ENCODE results near the gene TGFBR3L. TPM values are rescaled to one million over a fixed set of nuclear protein-coding genes. Genes with fewer than 3 reads are reported as not detected.
"Not testable (repeated sequence)": the region's sequence is repeated elsewhere in the genome, so short reads cannot be mapped to it uniquely, and the experiment has no call there.

The TGFBR3L gene
- total RNA-seq, 1 donor from 2014 or later, result 0.69 TPM

GRCh38 chr19:7887408-7888144 lies 27.1 kb upstream of the TGFBR3L start:
- H3K9me3 Mint-ChIP-seq (ENCODE audit: unreplicated experiment), result peaks cover 3% of the 10 kb centered on the region
- H3K36me3 Mint-ChIP-seq (ENCODE audit: unreplicated experiment), result no peaks in the 10 kb centered on the region
- H3K4me3 Mint-ChIP-seq (ENCODE audit: unreplicated experiment), result no peak overlapping the region
- TF ChIP-seq, protein P1, sequence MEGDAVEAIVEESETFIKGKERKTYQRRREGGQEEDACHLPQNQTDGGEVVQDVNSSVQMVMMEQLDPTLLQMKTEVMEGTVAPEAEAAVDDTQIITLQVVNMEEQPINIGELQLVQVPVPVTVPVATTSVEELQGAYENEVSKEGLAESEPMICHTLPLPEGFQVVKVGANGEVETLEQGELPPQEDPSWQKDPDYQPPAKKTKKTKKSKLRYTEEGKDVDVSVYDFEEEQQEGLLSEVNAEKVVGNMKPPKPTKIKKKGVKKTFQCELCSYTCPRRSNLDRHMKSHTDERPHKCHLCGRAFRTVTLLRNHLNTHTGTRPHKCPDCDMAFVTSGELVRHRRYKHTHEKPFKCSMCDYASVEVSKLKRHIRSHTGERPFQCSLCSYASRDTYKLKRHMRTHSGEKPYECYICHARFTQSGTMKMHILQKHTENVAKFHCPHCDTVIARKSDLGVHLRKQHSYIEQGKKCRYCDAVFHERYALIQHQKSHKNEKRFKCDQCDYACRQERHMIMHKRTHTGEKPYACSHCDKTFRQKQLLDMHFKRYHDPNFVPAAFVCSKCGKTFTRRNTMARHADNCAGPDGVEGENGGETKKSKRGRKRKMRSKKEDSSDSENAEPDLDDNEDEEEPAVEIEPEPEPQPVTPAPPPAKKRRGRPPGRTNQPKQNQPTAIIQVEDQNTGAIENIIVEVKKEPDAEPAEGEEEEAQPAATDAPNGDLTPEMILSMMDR (IDR thresholded peaks at IDR 0.05; ENCODE audit: partially characterized antibody, unreplicated experiment), result no peak
- H3K27me3 Mint-ChIP-seq (ENCODE audit: unreplicated experiment), result peaks cover 6% of the 10 kb centered on the region
- no peaks in the 10 kb centered on the region for H3K4me1 Mint-ChIP-seq (ENCODE audit: low read depth, unreplicated experiment)
- no peak for DNase-seq
- H3K27ac Mint-ChIP-seq (ENCODE audit: unreplicated experiment), result no peak overlapping the region

- TF ChIP-seq, protein P1 (IDR thresholded peaks at IDR 0.05; ENCODE audit: partially characterized antibody, unreplicated experiment), result no peak
- peak; percentile 67 for DNase-seq
- H3K27me3 Mint-ChIP-seq (ENCODE audit: unreplicated experiment), result peaks cover 6% of the 10 kb centered on the region
- peaks cover 3% of the 10 kb centered on the region for H3K9me3 Mint-ChIP-seq (ENCODE audit: unreplicated experiment)
- H3K4me3 Mint-ChIP-seq (ENCODE audit: unreplicated experiment), result peak within 1 kb of the TSS; percentile 38
- no peaks in the 10 kb centered on the region for H3K4me1 Mint-ChIP-seq (ENCODE audit: low read depth, unreplicated experiment)
- H3K27ac Mint-ChIP-seq (ENCODE audit: unreplicated experiment), result no peak within 1 kb of the TSS
- no peaks in the 10 kb centered on the region for H3K36me3 Mint-ChIP-seq (ENCODE audit: unreplicated experiment)
These were observed 26.3 kb upstream of the TGFBR3L start, which contains the start of gene LRRC8E for GRCh38 chr19:7888145-7888825. LRRC8E (plus strand) TSS chr19:7888510; CDS start chr19:7895604, 7,094 bp downstream.

DNA sequence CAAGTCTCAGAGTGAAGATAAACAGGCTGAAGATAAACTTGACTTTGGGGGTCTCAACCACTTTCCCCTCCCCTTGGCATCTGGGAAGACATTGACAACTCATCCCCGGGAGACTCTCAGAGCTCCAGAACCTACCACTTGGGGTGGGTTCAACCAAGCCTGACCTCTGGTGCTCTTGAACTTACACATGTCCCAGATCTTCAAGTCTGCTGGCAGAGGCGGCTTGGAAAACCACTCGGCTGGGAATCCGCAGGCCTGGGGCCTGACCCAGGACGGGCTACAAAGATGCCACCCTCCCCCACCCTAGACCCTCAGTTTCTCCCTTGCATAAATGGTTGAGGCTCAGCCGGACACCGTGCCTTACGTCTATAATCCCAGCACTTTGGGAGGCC lies 25.8 kb upstream of the TGFBR3L start:
- H3K4me1 Mint-ChIP-seq (ENCODE audit: low read depth, unreplicated experiment), result no peaks in the 10 kb centered on the region
- peaks cover 6% of the 10 kb centered on the region for H3K27me3 Mint-ChIP-seq (ENCODE audit: unreplicated experiment)
- H3K36me3 Mint-ChIP-seq (ENCODE audit: unreplicated experiment), result no peaks in the 10 kb centered on the region
- TF ChIP-seq, protein P1 (IDR thresholded peaks at IDR 0.05; ENCODE audit: partially characterized antibody, unreplicated experiment), result no peak
- peaks cover 3% of the 10 kb centered on the region for H3K9me3 Mint-ChIP-seq (ENCODE audit: unreplicated experiment)
- no peak for DNase-seq
- H3K27ac Mint-ChIP-seq (ENCODE audit: unreplicated experiment), result no peak overlapping the region
- peak overlapping the region; percentile 38 for H3K4me3 Mint-ChIP-seq (ENCODE audit: unreplicated experiment)

DNA sequence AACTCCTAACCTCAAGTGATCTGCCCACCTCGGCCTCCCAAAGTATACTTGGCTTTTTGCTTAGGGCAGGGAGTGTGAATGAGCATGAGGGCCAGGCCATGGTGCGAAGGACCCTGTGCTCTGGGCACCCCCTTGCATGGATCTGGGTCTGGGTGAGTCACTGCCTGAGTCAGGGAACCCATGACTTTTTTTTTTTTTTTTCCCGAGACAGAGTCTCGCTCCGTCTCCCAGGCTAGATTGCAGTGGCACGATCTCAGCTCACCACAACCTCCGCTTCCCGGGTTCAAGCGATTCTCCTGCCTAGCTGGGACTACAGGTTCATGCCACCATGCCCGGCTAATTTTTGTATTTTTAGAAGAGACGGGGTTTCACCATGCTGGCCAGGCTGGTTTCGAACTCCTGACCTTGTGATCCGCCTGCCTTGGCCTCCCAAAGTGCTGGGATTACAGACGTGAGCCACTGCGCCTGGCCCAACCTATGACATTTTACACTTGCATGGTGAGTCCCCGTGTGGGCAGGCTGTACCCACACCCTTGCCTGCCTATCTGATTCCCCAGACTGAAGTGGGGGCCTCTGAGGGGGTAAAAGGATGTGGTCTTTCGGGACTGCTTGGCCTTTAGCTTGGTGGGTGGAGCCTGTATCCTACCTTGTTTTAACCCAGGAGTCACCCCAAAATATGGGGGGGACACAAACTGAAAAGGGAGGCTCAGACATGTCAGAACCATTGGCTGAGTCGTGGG lies 21.1 kb upstream of the TGFBR3L start:
- not testable (repeated sequence) for H3K27me3 Mint-ChIP-seq (ENCODE audit: unreplicated experiment); DNase-seq; H3K36me3 Mint-ChIP-seq (ENCODE audit: unreplicated experiment); H3K4me1 Mint-ChIP-seq (ENCODE audit: low read depth, unreplicated experiment); H3K27ac Mint-ChIP-seq (ENCODE audit: unreplicated experiment); H3K4me3 Mint-ChIP-seq (ENCODE audit: unreplicated experiment); H3K9me3 Mint-ChIP-seq (ENCODE audit: unreplicated experiment)

- H3K27ac Mint-ChIP-seq (ENCODE audit: unreplicated experiment), result no peak overlapping the region
- H3K36me3 Mint-ChIP-seq (ENCODE audit: unreplicated experiment), result no peaks in the 10 kb centered on the region
- H3K9me3 Mint-ChIP-seq (ENCODE audit: unreplicated experiment), result no peaks in the 10 kb centered on the region
- no peak for DNase-seq
- TF ChIP-seq, protein P1 (IDR thresholded peaks at IDR 0.05; ENCODE audit: partially characterized antibody, unreplicated experiment), result no peak
- no peaks in the 10 kb centered on the region for H3K4me1 Mint-ChIP-seq (ENCODE audit: low read depth, unreplicated experiment)
- H3K27me3 Mint-ChIP-seq (ENCODE audit: unreplicated experiment), result peaks cover 2% of the 10 kb centered on the region
- no peak overlapping the region for H3K4me3 Mint-ChIP-seq (ENCODE audit: unreplicated experiment)
These were observed 19.9 kb upstream of the TGFBR3L start for GRCh38 chr19:7894612-7895309.

Data from glutamatergic neuron (in vitro differentiated cells).